GM10847 (cell line): ENCODE results near the gene ANKRD13D.

Source experiments
- POLR2A ChIP-seq: IDR thresholded peaks from 2 replicates; pipeline ENCODE4 v1.6.1; 2011; ENCODE audit not compliant: insufficient read length; ENCODE audit errors: extremely low read depth

The ANKRD13D gene

GRCh38 chr11:67312187-67313021, 23.3 kb downstream of the ANKRD13D start:
- TF ChIP-seq POLR2A, result no peak

- TF ChIP-seq POLR2A, result no peak
Measured at GRCh38 chr11:67313125-67313890, 24.2 kb downstream of the ANKRD13D start.

- TF ChIP-seq POLR2A, result no peak
Measured at GRCh38 chr11:67314218-67314617, 25.1 kb downstream of the ANKRD13D start.

GRCh38 chr11:67315325-67315909, 26.3 kb downstream of the ANKRD13D start:
- no peak for TF ChIP-seq POLR2A

GRCh38 chr11:67316882-67317204, 27.7 kb downstream of the ANKRD13D start:
- TF ChIP-seq POLR2A, result no peak

GRCh38 chr11:67317205-67317887, 28.2 kb downstream of the ANKRD13D start:
- peak; percentile 61 for TF ChIP-seq POLR2A

GRCh38 chr11:67317888-67318555, 28.9 kb downstream of the ANKRD13D start:
- TF ChIP-seq POLR2A, result no peak

GRCh38 chr11:67320011-67320410, 30.9 kb downstream of the ANKRD13D start:
- no peak for TF ChIP-seq POLR2A

GRCh38 chr11:67320691-67321090, 31.6 kb downstream of the ANKRD13D start:
- no peak for TF ChIP-seq POLR2A

GRCh38 chr11:67321313-67321871, 32.3 kb downstream of the ANKRD13D start:
- TF ChIP-seq POLR2A, result no peak

GRCh38 chr11:67322049-67322448, 32.9 kb downstream of the ANKRD13D start:
- TF ChIP-seq POLR2A, result no peak

- no peak for TF ChIP-seq POLR2A
Measured at GRCh38 chr11:67323526-67323925, 34.4 kb downstream of the ANKRD13D start.

- no peak for TF ChIP-seq POLR2A
Measured at GRCh38 chr11:67332081-67332691, 43.1 kb downstream of the ANKRD13D start.

GRCh38 chr11:67337257-67337656, 48.2 kb downstream of the ANKRD13D start:
- no peak for TF ChIP-seq POLR2A
